ENCODE data around the gene TFPT. TPM values are rescaled to one million over a fixed set of nuclear protein-coding genes. Genes with fewer than 3 reads are reported as not detected.

TFPT gene
- total and polyA plus RNA-seq, 2 of the 13 experiments (the other 11 are each of a cell fraction or from before 2014, with no cell fraction given) = 8.4 to 10.7 TPM

GRCh38 chr19:54136864-54137698 is 21.6 kb upstream of the TFPT start (continued):
- no peak for TF ChIP-seq RFX3 (CRISPR knock-in tag; IDR thresholded peaks at IDR 0.05)
- no peak for TF ChIP-seq PPARG (CRISPR knock-in tag; conservative IDR thresholded peaks at IDR 0.05)
- no peak for TF ChIP-seq RELA (CRISPR knock-in tag; IDR thresholded peaks at IDR 0.05)
- TF ChIP-seq ZBTB26 (CRISPR knock-in tag; IDR thresholded peaks at IDR 0.05; ENCODE audit: borderline replicate concordance) = no peak
- TF ChIP-seq ZBTB37 (CRISPR knock-in tag; IDR thresholded peaks at IDR 0.05) = no peak
- TF ChIP-seq PRPF4 (IDR thresholded peaks at IDR 0.05; ENCODE audit: low read depth, low read length, poor library complexity, severe bottlenecking) = no peak
- TF ChIP-seq THYN1 (CRISPR knock-in tag; IDR thresholded peaks at IDR 0.05; ENCODE audit: borderline replicate concordance, low read depth) = no peak
- TF ChIP-seq THAP7 (CRISPR knock-in tag; IDR thresholded peaks at IDR 0.05) = no peak
- TF ChIP-seq SP5 (CRISPR knock-in tag; IDR thresholded peaks at IDR 0.05; ENCODE audit: borderline replicate concordance, low read depth) = peak; percentile 58; the same call in 1 of the 2 replicates
- TF ChIP-seq ZSCAN25 (CRISPR knock-in tag; IDR thresholded peaks at IDR 0.05) = 0 out of 2 replicates have a peak, but pooled peaks have one; percentile 4
- TF ChIP-seq ETV6 (CRISPR knock-in tag; conservative IDR thresholded peaks at IDR 0.05) = peak; percentile 62; the same call in 1 of the 2 replicates
- TF ChIP-seq YY1 (IDR thresholded peaks at IDR 0.05; ENCODE audit: insufficient read depth, insufficient replicate concordance, low read depth, low read length) = no peak
- no peak for TF ChIP-seq ZNF354B (CRISPR knock-in tag; IDR thresholded peaks at IDR 0.05)
- TF ChIP-seq, protein P1, sequence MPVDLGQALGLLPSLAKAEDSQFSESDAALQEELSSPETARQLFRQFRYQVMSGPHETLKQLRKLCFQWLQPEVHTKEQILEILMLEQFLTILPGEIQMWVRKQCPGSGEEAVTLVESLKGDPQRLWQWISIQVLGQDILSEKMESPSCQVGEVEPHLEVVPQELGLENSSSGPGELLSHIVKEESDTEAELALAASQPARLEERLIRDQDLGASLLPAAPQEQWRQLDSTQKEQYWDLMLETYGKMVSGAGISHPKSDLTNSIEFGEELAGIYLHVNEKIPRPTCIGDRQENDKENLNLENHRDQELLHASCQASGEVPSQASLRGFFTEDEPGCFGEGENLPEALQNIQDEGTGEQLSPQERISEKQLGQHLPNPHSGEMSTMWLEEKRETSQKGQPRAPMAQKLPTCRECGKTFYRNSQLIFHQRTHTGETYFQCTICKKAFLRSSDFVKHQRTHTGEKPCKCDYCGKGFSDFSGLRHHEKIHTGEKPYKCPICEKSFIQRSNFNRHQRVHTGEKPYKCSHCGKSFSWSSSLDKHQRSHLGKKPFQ (CRISPR knock-in tag; IDR thresholded peaks at IDR 0.05; ENCODE audit: insufficient replicate concordance) = no peak
- TF ChIP-seq ZNF430 (CRISPR knock-in tag; IDR thresholded peaks at IDR 0.05) = no peak
- TF ChIP-seq ZNF788 (CRISPR knock-in tag; IDR thresholded peaks at IDR 0.05; ENCODE audit: borderline replicate concordance) = no peak; the same call in 1 of the 2 replicates
- TF ChIP-seq, protein P2, sequence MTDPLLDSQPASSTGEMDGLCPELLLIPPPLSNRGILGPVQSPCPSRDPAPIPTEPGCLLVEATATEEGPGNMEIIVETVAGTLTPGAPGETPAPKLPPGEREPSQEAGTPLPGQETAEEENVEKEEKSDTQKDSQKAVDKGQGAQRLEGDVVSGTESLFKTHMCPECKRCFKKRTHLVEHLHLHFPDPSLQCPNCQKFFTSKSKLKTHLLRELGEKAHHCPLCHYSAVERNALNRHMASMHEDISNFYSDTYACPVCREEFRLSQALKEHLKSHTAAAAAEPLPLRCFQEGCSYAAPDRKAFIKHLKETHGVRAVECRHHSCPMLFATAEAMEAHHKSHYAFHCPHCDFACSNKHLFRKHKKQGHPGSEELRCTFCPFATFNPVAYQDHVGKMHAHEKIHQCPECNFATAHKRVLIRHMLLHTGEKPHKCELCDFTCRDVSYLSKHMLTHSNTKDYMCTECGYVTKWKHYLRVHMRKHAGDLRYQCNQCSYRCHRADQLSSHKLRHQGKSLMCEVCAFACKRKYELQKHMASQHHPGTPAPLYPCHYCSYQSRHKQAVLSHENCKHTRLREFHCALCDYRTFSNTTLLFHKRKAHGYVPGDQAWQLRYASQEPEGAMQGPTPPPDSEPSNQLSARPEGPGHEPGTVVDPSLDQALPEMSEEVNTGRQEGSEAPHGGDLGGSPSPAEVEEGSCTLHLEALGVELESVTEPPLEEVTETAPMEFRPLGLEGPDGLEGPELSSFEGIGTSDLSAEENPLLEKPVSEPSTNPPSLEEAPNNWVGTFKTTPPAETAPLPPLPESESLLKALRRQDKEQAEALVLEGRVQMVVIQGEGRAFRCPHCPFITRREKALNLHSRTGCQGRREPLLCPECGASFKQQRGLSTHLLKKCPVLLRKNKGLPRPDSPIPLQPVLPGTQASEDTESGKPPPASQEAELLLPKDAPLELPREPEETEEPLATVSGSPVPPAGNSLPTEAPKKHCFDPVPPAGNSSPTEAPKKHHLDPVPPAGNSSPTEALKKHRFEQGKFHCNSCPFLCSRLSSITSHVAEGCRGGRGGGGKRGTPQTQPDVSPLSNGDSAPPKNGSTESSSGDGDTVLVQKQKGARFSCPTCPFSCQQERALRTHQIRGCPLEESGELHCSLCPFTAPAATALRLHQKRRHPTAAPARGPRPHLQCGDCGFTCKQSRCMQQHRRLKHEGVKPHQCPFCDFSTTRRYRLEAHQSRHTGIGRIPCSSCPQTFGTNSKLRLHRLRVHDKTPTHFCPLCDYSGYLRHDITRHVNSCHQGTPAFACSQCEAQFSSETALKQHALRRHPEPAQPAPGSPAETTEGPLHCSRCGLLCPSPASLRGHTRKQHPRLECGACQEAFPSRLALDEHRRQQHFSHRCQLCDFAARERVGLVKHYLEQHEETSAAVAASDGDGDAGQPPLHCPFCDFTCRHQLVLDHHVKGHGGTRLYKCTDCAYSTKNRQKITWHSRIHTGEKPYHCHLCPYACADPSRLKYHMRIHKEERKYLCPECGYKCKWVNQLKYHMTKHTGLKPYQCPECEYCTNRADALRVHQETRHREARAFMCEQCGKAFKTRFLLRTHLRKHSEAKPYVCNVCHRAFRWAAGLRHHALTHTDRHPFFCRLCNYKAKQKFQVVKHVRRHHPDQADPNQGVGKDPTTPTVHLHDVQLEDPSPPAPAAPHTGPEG (CRISPR knock-in tag; IDR thresholded peaks at IDR 0.05) = no peak
- no peak for TF ChIP-seq DNMT3B (CRISPR knock-in tag; conservative IDR thresholded peaks at IDR 0.05)
